Measurements from ENCODE around the gene ZNF644.
"Not testable (repeated sequence)": the region's sequence is repeated elsewhere in the genome, so short reads cannot be mapped to it uniquely, and the experiment has no call there.

Gene ZNF644

DNA sequence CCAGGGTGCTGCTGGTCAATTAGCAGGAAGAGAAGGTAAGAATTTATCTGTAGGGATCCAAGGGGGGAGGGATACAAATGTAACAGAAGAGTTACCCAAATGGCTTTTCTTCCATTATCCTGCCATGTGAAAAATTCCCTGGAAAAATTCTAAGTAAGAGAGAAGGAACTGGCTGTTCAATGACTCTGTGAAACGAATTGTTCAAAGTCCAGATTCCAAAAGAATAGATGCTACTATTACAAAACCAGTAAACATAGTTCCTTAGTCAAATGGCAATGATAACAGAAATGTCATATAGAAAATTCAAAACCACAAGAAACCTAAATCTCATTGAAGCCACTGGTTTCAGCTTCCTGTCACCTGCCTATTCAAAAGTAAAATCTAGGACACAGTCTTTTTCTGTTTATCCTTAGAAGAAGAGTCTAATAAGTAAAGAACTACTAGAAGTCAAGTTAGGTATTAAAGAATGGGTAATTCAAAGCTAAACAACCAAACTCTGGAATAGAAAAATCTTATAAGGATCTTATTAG is 102.6 kb downstream of the ZNF644 start:
- TF ChIP-seq, protein P1, sequence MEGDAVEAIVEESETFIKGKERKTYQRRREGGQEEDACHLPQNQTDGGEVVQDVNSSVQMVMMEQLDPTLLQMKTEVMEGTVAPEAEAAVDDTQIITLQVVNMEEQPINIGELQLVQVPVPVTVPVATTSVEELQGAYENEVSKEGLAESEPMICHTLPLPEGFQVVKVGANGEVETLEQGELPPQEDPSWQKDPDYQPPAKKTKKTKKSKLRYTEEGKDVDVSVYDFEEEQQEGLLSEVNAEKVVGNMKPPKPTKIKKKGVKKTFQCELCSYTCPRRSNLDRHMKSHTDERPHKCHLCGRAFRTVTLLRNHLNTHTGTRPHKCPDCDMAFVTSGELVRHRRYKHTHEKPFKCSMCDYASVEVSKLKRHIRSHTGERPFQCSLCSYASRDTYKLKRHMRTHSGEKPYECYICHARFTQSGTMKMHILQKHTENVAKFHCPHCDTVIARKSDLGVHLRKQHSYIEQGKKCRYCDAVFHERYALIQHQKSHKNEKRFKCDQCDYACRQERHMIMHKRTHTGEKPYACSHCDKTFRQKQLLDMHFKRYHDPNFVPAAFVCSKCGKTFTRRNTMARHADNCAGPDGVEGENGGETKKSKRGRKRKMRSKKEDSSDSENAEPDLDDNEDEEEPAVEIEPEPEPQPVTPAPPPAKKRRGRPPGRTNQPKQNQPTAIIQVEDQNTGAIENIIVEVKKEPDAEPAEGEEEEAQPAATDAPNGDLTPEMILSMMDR (IDR thresholded peaks at IDR 0.05; ENCODE audit: borderline replicate concordance, control extremely low read depth, extremely low read depth, insufficient read depth, missing control alignments): no peak
- no peak for DNase-seq (ENCODE audit: low spot score)
- in situ Hi-C loops (cut with MboI; ENCODE audit: low sequenced_read_pairs, unreplicated experiment): no loop called here

DNA sequence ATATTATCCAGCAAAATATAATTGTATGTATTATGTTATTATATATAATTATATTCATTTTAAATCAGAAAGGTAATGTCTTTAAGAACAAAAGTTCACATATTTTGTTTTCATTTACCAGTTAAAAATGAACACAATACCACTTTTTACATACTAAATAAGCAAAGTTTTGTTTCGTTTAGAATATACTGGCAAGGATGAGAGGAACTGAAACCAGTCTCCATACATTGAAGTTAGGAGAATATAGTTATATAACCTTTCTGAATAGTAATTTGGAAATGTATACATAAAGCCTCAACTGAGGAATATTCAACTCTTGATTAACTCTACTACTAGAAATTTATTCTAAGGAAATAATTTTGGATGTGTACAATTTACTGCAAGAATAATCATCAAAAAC is 110.5 kb downstream of the ZNF644 start:
- no peak for DNase-seq (ENCODE audit: low spot score)
- TF ChIP-seq, protein P1 (IDR thresholded peaks at IDR 0.05; ENCODE audit: borderline replicate concordance, control extremely low read depth, extremely low read depth, insufficient read depth, missing control alignments): no peak
- in situ Hi-C loops (cut with MboI; ENCODE audit: low sequenced_read_pairs, unreplicated experiment): no loop called here

DNA sequence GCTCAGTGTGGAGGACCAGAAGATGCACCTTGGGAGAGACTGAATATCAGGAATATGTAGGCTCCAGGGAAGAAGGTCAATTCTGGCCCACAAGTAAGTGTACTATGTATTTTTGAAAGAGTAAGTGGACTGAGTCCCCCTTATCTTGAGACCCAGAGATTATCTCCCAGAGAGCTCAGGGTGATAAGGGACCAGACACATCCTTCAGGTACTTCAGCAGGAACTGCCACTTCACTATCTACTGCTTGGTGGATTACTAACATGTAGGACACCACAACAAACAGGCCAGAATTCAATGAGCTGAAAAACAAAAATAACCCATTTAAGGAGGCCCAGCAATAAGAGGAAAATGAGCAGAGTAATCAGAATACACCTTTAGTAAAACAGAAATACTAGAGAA is 119.2 kb downstream of the ZNF644 start:
- DNase-seq (ENCODE audit: low spot score): no peak
- in situ Hi-C loops (cut with MboI; ENCODE audit: low sequenced_read_pairs, unreplicated experiment): no loop called here
- TF ChIP-seq, protein P1 (IDR thresholded peaks at IDR 0.05; ENCODE audit: borderline replicate concordance, control extremely low read depth, extremely low read depth, insufficient read depth, missing control alignments): no peak

DNA sequence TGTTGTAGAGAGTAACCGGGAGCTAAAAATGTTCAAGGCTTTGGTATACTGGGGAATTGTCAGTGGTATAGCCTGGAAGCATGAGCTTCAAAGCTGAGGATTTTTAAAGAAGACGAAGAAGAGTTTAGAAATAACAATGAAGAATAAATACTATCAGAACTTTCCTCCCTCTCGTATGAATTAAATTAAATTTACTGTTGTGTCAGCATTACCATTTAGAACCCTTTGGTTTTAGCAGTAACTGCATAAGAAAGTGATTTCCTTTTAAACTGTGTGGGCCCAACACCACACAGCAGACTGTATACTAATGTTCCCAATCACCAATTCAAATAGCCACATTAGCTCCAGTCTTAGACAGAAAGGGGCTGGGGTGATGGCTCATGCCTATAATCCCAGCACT is 122.6 kb downstream of the ZNF644 start:
- in situ Hi-C loops (cut with MboI; ENCODE audit: low sequenced_read_pairs, unreplicated experiment): no loop called here
- TF ChIP-seq, protein P1 (IDR thresholded peaks at IDR 0.05; ENCODE audit: borderline replicate concordance, control extremely low read depth, extremely low read depth, insufficient read depth, missing control alignments): no peak

GRCh38 chr1:90893679-90894078 is 128.2 kb downstream of the ZNF644 start:
- DNase-seq (ENCODE audit: low spot score); in situ Hi-C loops (cut with MboI; ENCODE audit: low sequenced_read_pairs, unreplicated experiment): not testable (repeated sequence)

More for the DNA sequence above, 122.6 kb downstream of the ZNF644 start:
- DNase-seq (ENCODE audit: low spot score): no peak

- DNase-seq (ENCODE audit: low spot score); in situ Hi-C loops (cut with MboI; ENCODE audit: low sequenced_read_pairs, unreplicated experiment): not testable (repeated sequence)
Observed at GRCh38 chr1:90892884-90893283, 129.0 kb downstream of the ZNF644 start.

GRCh38 chr1:90892196-90892595 is 129.6 kb downstream of the ZNF644 start:
- DNase-seq (ENCODE audit: low spot score); in situ Hi-C loops (cut with MboI; ENCODE audit: low sequenced_read_pairs, unreplicated experiment): not testable (repeated sequence)

DNA sequence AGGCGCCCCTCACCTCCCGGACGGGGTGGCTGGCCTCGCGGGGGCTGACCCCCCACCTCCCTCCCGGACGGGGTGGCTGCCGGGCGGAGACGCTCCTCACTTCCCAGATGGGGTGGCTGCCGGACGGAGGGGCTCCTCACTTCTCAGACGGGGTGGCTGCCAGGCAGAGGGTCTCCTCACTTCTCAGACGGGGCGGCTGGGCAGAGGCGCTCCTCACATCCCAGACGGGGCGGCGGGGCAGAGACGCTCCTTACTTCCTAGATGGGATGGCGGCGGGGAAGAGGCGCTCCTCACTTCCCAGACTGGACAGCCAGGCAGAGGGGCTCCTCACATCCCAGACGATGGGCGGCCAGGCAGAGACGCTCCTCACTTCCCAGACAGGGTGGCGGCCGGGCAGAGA is 130.1 kb downstream of the ZNF644 start:
- DNase-seq (ENCODE audit: low spot score); in situ Hi-C loops (cut with MboI; ENCODE audit: low sequenced_read_pairs, unreplicated experiment): not testable (repeated sequence)

GRCh38 chr1:90882221-90882620 is 139.6 kb downstream of the ZNF644 start:
- TF ChIP-seq, protein P1 (IDR thresholded peaks at IDR 0.05; ENCODE audit: borderline replicate concordance, control extremely low read depth, extremely low read depth, insufficient read depth, missing control alignments): no peak
- no peak for DNase-seq (ENCODE audit: low spot score)
- in situ Hi-C loops (cut with MboI; ENCODE audit: low sequenced_read_pairs, unreplicated experiment): no loop called here

All from GM13976 (cell line).